ENCODE measurements around the gene MINDY4. TPM values are rescaled to one million over a fixed set of nuclear protein-coding genes. Genes with fewer than 3 reads are reported as not detected.

Gene MINDY4
- total RNA-seq, 1 donor from 2014 or later, result 2.4 TPM

DNA sequence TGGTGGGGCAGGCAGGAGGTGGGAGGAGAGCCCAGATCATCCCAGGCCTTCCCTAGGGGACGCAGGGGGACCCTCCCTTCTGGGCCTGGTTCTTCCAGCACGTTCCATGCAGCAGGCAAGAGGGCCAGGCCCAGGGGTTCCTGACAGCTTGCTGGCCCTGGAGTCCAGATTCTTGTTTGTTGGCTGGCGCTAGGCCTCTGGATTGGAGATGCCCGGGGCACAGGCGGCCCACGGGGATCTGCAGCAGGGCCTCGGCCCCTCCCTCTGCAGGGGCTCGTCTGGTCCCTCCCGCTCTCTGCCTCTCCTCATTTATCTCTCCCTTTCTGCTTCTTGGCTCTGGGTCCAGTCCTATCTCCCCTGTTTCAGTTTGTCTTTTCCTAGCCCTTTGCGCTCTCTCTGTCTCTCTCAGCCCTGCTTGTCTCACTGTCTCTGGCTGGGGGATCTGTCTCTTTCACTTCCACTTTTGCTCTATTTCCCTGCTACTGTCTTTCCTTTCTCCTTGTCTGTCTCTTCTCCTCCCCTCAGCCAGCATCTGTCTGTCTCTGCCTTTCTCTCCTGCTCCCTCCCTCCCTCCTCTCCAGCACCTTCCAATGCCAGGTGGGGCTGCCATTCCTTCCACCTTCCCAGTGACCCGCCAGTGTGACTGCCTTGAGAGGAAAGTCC lies 139.3 kb downstream of the MINDY4 start:
- no peak for FAIRE-seq

DNA sequence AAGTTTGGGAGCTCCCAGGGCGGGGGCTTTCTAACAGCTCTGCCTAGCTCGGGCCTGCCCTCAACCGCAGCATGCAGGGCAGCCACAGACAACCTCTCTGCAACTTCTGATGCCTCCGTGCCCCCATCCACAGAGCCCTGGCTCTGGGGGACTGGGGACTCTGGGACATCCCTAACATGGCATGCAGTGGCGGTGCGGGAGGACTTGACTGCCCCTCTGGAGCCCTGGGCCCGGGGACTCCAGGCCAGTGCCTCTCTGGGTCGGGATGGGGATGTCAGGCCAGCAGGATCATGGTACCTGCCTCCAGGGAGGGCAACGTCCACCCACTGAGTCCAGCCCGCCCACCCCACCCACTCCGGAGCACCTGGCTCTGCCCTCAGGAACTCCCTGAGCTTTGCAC lies 139.9 kb downstream of the MINDY4 start:
- no peak for DNase-seq (ENCODE audit: low spot score in 2 of 2)
- no peak for FAIRE-seq

More for the DNA sequence above, 139.3 kb downstream of the MINDY4 start:
- DNase-seq (ENCODE audit: low spot score in 2 of 2), result no peak

DNA sequence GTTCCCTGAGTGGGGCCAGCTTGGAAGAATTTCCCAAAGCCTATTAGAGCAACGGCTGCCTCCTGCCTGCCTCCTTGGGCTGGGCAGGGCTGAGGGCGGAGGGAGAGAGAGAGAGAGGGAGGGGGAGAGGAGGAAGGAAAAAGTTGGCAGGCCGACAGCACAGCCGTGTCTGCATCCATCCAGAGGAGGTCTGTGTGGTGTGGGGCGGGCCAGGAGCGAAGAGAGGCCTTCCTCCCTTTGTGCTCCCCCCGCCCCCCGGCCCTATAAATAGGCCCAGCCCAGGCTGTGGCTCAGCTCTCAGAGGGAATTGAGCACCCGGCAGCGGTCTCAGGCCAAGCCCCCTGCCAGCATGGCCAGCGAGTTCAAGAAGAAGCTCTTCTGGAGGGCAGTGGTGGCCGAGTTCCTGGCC lies 140.3 kb downstream of the MINDY4 start, which contains the start of gene AQP1:
AQP1 (plus strand) TSS at position 293 of the 409 bp plus-strand sequence; CDS start at position 350, 57 bp downstream.
- no peak for FAIRE-seq
- peak in 1 of 2 donors; percentile 20 for DNase-seq (ENCODE audit: low spot score in 2 of 2)

DNA sequence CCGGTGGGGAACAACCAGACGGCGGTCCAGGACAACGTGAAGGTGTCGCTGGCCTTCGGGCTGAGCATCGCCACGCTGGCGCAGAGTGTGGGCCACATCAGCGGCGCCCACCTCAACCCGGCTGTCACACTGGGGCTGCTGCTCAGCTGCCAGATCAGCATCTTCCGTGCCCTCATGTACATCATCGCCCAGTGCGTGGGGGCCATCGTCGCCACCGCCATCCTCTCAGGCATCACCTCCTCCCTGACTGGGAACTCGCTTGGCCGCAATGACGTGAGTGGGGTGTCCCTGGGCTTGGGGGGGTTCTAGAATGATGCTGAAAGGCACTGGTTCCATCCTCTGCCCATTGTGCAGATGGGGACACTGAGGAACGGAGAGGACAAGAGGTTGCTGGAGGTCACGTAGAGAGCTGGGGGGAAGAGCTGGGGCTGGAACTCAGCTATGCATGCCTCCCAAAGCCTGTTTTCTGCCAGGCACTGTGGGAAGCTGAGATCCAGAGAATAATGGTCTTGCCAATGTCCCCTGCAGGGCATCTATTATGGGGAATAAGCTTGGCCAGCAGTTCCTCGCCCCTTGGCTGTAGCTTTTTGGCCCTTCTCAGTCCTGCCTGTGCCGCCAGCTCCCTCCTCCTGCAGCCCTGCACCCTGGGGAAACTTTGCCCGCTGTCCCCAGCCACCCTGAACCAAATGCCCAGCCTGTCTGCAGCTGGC lies 141.0 kb downstream of the MINDY4 start:
- FAIRE-seq (no peak), DNase-seq (ENCODE audit: low spot score in 2 of 2) (no peak)

DNA sequence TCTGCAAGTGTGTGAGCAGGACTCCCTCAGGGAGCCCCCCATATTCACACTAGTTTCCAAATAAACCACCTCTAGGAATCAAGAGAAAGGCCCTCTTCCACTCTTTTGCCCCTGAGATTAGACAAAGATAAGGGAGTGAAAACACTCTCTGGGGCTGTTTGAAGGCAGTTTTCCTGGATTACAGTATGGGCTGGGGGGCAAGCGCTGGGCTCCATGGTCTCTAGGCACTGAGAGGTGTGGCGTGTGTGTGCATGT lies 141.4 kb downstream of the MINDY4 start:
- no peak for DNase-seq (ENCODE audit: low spot score in 2 of 2)
- no peak for FAIRE-seq

DNA sequence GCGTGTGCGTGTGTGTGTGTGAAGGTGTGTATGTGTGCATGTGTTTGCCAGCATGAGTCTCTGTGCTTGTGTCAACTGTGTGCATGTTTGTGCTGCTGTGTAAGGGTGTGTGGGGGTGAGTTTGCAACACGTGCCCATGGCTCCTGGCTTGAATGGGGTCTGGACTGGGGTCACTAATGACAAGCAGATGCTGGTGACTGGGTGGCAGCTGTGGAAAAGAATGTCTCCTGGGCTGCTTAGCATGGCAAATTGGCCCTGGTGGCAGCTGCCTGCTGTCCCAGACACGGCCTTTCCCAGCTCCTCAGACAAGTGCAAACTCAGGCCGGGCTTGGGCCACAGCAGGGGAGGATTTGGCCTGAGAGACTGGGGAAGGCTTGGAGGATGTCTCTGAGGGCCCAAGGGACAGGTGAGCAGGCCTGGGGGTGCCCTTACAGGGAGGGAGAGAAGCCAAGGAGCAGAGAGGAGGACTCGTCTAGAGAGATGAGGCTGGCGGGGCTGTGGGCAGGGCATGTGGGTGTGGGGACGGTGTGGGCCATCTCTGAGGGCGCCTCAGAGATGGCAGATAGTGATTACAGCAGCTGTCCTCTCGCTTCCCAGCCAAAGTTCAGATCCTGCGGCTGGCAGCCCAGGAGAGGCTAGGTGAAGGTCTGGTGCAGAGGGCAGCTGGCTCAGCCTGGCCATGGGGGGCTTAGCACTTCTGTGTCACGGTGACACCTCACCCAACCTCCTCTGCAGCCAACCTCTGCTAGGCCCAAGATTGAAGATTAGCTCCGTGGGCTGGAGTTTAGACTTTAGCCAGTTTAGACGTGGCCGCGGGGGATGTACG lies 142.0 kb downstream of the MINDY4 start:
- DNase-seq (ENCODE audit: low spot score in 2 of 2) (no peak), FAIRE-seq (no peak)

DNA sequence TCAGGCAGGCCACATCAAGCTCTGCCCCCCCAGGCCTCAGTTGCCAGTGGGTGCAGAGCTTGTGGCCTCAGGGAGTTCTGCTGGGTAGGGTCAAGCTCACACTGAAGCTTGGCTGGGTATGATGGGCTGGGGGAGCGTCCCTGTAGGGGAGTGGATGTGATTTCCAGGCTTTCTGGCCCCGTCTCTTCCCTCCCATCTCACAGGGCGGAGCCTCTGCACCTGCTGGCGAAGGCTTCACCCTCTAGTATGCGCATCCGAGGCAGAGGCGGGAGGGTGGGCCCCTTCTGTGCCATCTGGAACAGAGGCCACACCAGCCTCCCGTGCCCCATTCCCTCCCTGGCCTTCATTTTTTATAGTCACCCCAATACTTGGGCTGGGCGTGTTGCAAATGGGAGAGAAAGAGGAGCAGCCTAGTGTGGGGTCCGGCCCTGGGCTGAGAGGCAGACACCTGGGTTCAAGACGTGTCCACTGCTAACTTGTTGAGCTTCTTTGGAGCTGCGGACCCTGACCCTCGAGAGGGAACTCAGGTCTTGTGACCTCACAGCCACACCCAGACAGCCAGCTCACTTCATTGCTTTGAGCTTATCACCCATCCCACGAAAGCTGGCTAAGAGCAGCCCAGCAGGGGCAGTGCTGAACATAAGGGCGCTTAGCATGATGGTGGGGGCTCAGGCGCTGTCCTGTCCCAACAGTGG lies 142.8 kb downstream of the MINDY4 start:
- DNase-seq (ENCODE audit: low spot score in 2 of 2) (no peak), FAIRE-seq (no peak)

DNA sequence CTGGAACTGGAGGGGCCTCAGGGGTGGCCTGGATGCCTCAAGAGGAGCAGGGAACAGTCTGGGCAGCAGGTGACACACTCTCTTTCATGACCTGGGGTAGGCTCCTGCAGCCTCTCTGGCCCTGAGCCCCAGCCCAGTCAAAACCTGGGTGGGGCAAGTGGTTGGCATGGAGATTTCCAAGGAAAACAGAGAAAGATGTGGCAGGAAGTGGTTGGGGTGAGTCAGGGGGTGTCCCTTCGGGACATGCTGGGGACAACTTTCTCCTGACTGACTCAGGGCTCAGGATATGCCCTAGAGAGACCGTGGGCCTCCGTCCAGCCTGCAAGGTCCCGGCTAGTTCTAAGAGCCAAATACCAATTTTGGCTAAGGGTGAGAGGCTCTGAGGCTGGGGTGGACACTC lies 143.4 kb downstream of the MINDY4 start:
- no peak for FAIRE-seq
- no peak for DNase-seq (ENCODE audit: low spot score in 2 of 2)

DNA sequence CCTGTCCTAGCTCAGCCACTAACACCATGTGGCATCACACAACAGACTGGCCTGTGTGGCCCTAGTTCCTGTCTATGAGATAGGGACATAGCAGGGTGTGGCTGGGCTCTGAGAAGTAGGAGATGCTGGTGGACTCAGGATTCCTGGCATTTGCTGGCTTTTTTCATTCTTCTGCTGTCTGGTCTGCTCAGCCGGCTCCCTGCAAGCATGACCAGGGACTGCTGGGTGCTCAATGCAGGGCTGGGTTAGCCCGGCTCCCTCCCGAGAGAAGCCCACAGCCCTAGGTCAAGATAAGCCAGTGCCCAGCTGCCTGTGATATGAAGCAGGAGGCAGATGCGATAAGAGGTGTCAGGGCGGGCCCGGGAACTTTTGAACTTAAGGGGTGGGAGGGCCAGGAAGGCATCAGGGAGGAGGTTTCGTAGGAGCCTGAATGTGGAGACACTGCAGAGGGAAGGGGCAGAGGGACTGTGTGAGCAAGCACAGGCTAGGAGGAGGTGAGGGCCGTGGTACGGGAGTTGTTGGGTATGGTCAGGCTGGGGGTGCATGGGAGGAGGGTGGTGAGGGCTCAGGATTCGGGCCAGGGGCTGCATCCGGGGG lies 143.9 kb downstream of the MINDY4 start:
- FAIRE-seq (no peak), DNase-seq (ENCODE audit: low spot score in 2 of 2) (no peak)

DNA sequence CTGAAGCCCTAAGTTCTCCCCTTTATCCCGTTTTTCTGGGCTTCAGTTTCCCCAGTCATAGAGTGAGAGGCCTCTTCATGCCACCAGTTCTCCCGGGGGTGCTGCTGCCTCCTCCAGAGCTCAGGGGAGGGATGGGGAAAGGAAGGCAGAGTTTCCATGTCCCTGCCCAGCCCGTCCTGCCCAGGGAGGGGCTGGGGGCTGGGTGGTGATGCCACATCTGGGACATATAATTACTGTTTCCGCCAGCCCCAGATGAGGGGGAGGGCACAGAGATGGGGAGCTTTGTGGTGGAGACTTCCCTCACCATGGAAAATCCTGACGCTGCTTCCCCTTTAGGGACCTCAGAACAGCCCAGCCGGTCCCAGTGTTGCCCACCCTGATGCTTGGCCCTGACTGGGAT lies 144.5 kb downstream of the MINDY4 start:
- DNase-seq (ENCODE audit: low spot score in 2 of 2) (no peak), FAIRE-seq (no peak)

DNA sequence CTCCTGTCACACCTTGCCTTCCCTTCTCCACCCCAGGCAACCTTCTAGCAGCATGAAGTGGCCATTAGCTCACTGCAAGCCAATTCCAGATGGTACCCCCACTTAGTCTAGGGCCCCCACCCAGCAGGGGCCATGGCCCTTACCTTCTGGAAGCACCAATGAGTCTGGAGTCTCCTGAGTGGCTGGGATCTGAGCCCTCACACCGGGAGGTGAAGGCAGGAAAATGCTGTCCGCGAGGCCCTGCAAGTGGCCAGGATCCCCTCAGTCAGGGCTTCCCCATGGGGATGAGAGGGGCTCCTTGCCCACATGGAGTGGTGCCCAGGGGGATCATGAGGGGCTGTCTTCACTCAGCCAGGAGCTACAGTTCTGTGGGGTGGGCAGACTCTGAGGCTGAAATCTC lies 145.0 kb downstream of the MINDY4 start:
- DNase-seq (ENCODE audit: low spot score in 2 of 2) (no peak), FAIRE-seq (no peak)

DNA sequence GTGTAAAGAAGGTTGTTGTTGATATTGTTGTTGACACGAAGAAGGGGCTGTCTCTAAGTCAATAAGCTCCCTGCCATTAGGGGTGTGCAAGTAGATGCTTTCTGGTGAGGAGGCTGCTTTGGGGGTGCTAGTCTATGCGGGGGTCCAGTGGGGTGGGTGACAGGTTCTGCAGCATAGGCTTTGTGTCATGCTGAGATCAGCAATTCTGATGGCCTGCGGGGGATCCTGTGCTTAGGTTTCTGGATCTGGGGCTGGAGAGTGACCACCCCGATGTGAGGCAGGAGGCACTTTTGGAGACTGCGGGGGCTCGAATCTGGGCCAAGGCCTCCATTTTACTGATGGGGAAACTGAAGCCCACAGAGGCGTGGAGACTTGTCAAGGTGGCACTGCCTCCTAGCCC lies 145.6 kb downstream of the MINDY4 start:
- FAIRE-seq (no peak), DNase-seq (ENCODE audit: low spot score in 2 of 2) (no peak)

DNA sequence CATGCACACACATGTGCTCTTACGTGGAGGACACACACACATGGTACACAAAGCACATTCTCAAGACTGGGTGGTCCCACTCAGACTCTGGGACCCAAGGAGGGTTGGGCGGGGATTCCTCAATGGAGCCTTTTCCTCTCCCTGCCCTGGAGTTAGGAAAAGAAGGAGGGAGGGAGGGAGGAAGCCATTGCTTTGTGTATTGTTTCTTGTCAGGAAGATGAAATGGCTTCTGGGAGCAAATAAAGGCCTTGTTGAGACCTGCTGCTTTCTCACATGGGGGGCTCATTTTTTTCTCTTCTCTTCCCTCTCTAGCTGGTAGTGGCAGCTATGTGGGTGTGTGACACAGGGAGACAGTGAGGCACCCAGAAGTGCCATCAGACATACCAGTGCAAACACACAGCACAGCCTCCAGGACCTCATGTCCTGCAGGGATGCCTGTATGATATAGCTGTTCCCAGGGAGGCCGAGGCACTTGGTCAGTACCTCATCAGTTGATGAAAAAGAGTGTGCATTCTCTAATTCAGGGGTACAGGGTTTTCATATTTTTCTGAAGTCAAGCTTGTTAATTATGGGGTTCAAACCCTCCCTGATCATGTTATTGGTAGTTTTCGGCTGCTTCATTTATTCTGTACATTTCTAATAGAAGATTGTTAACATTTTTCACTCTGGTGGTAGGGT lies 146.1 kb downstream of the MINDY4 start:
- FAIRE-seq (no peak), DNase-seq (ENCODE audit: low spot score in 2 of 2) (no peak)

DNA sequence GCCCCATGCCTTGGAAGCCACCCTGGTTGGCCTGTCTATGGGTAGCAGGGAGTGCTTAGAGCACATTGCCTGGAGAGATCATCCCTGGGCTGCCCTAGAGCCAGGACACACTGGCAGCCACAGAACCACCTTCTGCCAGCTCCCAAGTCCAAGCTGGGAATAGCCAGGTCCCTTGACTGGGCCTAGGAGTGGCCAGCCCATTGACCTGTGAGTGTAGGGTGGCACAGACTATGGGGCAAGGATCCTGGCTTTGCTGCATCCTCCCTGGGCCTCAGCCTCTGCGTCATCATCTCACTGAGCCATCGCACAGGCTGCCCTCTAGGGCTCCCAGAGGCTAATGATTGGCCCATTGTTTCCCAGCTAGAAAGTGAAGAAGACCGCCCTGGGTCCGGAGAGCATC lies 147.5 kb downstream of the MINDY4 start:
- no peak for FAIRE-seq
- DNase-seq (ENCODE audit: low spot score in 2 of 2), result no peak

DNA sequence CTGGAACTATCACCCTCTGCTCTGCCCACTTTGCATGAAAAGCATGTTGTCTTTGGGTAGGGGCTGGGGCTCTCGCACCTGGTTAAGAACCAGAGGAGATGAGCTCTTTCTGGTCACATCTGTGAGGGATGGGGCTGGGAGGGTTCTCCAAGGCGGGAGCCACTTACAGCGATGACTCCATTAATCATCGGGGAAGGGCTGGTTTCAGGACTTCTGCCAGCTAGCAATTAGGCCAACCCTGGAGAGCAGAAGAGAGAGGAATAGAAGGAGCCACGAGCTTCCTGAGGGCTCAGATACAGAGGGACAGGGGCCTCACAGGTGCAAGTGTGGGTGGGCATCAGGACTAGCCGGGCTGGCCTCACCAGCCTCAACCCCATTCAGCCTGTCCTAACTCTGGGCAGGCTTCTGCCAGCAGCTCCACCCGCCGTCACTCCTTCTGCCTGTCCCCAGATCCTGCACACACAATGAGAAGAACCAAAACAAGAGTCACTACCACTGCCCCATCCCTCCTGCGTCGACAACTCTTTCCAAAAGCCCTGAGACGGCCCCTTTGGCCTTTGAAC lies 148.9 kb downstream of the MINDY4 start:
- DNase-seq (ENCODE audit: low spot score in 2 of 2) (no peak), FAIRE-seq (no peak)

DNA sequence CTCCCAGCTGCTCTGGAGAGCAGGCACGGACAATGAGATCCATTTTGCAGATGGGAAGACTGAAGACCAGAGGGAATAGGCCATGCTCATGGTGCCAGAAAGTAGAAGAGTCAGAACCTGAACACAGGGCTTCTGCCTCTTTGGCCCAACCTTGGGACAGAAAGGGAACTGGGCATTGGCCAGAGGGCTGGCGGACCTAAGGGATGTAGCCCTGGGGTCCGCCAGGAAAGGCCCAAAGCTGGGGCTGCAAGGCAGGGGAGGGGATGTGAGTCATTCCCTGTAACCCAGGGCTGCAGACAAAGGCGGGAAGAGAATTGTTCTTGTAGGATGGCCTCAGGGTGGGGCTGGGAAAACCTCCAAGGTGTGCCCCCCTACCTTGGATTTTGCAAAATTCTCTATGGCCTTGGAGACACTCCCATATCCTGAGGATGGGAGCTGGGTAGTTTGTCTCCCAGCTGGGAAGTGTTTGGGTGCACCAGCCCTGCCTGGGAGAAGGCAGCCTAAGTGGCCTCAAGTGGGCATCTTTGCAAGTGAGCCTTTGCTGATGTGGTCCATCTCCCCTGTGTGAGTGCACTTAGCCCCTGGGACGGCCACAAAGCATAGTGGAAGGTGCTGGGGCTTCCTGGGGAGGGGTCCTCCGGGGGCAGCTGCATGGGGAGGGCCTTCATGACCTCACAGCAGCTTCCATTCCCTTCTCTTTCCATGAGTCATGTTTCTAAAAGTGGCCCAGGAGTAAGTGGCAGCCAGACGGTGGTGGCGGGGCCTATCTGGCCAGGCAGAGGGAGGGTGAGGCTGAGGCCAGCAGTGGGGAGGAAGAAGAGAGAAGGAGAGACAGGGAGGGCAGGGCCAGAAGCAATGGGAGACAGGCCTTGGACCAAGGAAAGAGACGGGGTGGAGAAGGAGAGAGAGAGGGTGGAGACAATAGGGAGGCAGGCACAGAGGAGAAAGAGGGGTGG lies 149.6 kb downstream of the MINDY4 start:
- DNase-seq (ENCODE audit: low spot score in 2 of 2) (peak in 1 of 2 donors; percentile 56), FAIRE-seq (no peak)

DNA sequence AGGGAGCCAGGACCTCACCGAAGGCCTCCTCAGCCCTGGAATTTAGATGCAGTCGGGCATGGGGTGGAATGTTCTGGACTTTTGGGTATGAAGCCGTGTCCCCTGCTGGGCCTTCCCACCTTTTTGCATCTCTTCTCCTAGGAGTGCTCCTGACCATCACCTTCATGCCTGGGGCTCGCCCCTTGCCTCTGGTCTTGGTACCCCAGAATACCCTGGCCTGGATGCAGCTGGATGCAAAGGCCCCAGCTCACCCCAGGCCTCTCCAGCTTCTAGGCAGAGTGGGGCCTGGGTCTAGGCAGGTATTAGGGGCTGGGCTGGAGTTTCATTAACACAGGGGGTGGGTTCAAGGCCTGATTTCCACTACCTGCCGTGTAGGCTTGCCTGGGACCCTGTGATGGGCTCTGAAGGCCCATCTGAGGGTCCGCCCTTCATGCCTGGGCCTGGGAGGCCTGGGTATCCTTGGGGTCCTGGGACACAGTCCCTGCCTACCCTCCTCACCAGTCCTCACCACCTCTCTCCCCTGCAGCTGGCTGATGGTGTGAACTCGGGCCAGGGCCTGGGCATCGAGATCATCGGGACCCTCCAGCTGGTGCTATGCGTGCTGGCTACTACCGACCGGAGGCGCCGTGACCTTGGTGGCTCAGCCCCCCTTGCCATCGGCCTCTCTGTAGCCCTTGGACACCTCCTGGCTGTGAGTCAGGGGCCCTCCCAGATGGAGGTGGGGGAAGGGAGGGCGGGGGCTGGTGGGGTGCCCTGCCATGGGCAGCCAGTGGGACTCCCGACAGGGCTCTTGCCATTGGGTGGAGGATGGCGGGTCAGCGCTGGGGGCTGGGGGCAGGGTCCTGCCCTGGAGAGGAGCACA lies 150.6 kb downstream of the MINDY4 start:
- FAIRE-seq (no peak), DNase-seq (ENCODE audit: low spot score in 2 of 2) (no peak)

DNA sequence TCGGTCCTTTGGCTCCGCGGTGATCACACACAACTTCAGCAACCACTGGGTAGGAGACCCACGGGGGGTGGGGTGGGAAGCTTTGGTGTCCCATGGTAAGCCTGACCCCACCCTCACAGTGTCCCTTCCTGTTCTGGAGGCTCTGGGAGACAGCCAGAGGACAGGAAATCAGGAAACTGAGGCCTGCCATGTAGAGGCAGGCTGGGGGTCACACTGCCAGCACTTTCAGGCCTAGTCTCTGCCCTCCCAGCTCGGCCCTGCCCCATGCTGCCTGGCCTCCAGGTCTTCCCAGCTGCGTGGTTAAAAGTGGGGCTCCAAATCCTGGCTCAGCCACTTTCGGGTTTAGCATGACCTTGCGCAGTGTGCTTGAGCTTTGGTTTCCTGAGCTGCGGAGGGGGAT lies 151.4 kb downstream of the MINDY4 start:
- FAIRE-seq, result no peak

More for the DNA sequence above, 151.4 kb downstream of the MINDY4 start:
- no peak for DNase-seq (ENCODE audit: low spot score in 2 of 2)
